Ishikawa (cell line): Measurements from ENCODE around the gene KMT5B.

Experiments
- CEBPB ChIP-seq: IDR thresholded peaks from 2 replicates; pipeline ENCODE4 v1.6.1; 2012
- CREB1 ChIP-seq: IDR thresholded peaks from 2 replicates; pipeline ENCODE4 v1.6.1; 2012; ENCODE audit warnings: low read depth
- EGR1 ChIP-seq: IDR thresholded peaks from 2 replicates; pipeline ENCODE4 v1.6.1; 2012
- EP300 ChIP-seq: IDR thresholded peaks from 2 replicates; pipeline ENCODE4 v1.6.1; 2012; ENCODE audit warnings: borderline replicate concordance
- FOXM1 ChIP-seq: IDR thresholded peaks from 2 replicates; pipeline ENCODE4 v1.6.1; 2012; ENCODE audit warnings: low read depth, borderline replicate concordance
- NFIC ChIP-seq: IDR thresholded peaks from 2 replicates; pipeline ENCODE4 v1.6.1; 2012
- RAD21 ChIP-seq: IDR thresholded peaks from 2 replicates; pipeline ENCODE4 v1.6.1; 2012; ENCODE audit warnings: low read depth
- TAF1 ChIP-seq: IDR thresholded peaks from 2 replicates; pipeline ENCODE4 v1.6.1; 2012; ENCODE audit warnings: low read depth, mild to moderate bottlenecking
- TCF12 ChIP-seq: IDR thresholded peaks from 2 replicates; pipeline ENCODE4 v1.6.1; 2012; ENCODE audit warnings: low read depth
- TEAD4 ChIP-seq: IDR thresholded peaks from 2 replicates; pipeline ENCODE4 v1.6.1; 2012
- YY1 ChIP-seq: IDR thresholded peaks from 2 replicates; pipeline ENCODE4 v1.6.1; 2012; ENCODE audit warnings: low read depth
- ZBTB7A ChIP-seq: IDR thresholded peaks from 2 replicates; pipeline ENCODE4 v1.6.1; 2012; ENCODE audit warnings: low read depth
- TF ChIP-seq, protein P1 (sequence below): IDR thresholded peaks from 2 replicates; pipeline ENCODE4 v1.6.1; 2012
- TF ChIP-seq, protein P2 (sequence below): IDR thresholded peaks from 2 replicates; pipeline ENCODE4 v1.6.1; 2012
- TF ChIP-seq, protein P3 (sequence below): IDR thresholded peaks from 2 replicates; pipeline ENCODE4 v1.6.1; 2012; ENCODE audit warnings: low read depth, mild to moderate bottlenecking

The KMT5B gene

GRCh38 chr11:68150037-68150436 lies 63.1 kb downstream of the KMT5B start:
- TF ChIP-seq TCF12, result no peak
- no peak for TF ChIP-seq CREB1
- no peak for TF ChIP-seq ZBTB7A
- TF ChIP-seq CEBPB, result no peak
- TF ChIP-seq, protein P1, sequence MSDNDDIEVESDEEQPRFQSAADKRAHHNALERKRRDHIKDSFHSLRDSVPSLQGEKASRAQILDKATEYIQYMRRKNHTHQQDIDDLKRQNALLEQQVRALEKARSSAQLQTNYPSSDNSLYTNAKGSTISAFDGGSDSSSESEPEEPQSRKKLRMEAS, result no peak
- TF ChIP-seq RAD21, result no peak
- TF ChIP-seq TEAD4, result no peak
- no peak for TF ChIP-seq EGR1
- no peak for TF ChIP-seq NFIC

GRCh38 chr11:68149417-68149816 lies 63.7 kb downstream of the KMT5B start:
- TF ChIP-seq YY1 (no peak), EGR1 (no peak), FOXM1 (no peak), TAF1 (no peak), TCF12 (no peak)
- TF ChIP-seq, protein P2, sequence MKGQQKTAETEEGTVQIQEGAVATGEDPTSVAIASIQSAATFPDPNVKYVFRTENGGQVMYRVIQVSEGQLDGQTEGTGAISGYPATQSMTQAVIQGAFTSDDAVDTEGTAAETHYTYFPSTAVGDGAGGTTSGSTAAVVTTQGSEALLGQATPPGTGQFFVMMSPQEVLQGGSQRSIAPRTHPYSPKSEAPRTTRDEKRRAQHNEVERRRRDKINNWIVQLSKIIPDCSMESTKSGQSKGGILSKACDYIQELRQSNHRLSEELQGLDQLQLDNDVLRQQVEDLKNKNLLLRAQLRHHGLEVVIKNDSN, result no peak
- TF ChIP-seq, protein P1, result no peak

- TF ChIP-seq TEAD4, result no peak
- TF ChIP-seq CREB1, result no peak
- no peak for TF ChIP-seq EP300
- no peak for TF ChIP-seq FOXM1
- TF ChIP-seq NFIC, result no peak
- TF ChIP-seq, protein P2, result no peak
- TF ChIP-seq, protein P3, sequence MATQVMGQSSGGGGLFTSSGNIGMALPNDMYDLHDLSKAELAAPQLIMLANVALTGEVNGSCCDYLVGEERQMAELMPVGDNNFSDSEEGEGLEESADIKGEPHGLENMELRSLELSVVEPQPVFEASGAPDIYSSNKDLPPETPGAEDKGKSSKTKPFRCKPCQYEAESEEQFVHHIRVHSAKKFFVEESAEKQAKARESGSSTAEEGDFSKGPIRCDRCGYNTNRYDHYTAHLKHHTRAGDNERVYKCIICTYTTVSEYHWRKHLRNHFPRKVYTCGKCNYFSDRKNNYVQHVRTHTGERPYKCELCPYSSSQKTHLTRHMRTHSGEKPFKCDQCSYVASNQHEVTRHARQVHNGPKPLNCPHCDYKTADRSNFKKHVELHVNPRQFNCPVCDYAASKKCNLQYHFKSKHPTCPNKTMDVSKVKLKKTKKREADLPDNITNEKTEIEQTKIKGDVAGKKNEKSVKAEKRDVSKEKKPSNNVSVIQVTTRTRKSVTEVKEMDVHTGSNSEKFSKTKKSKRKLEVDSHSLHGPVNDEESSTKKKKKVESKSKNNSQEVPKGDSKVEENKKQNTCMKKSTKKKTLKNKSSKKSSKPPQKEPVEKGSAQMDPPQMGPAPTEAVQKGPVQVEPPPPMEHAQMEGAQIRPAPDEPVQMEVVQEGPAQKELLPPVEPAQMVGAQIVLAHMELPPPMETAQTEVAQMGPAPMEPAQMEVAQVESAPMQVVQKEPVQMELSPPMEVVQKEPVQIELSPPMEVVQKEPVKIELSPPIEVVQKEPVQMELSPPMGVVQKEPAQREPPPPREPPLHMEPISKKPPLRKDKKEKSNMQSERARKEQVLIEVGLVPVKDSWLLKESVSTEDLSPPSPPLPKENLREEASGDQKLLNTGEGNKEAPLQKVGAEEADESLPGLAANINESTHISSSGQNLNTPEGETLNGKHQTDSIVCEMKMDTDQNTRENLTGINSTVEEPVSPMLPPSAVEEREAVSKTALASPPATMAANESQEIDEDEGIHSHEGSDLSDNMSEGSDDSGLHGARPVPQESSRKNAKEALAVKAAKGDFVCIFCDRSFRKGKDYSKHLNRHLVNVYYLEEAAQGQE, result no peak
- no peak for TF ChIP-seq ZBTB7A
- TF ChIP-seq TCF12, result no peak
- TF ChIP-seq EGR1, result no peak
- no peak for TF ChIP-seq CEBPB
- no peak for TF ChIP-seq RAD21
These were observed 64.2 kb downstream of the KMT5B start for GRCh38 chr11:68148879-68149278.

- TF ChIP-seq NFIC (no peak), CEBPB (no peak), TCF12 (no peak), CREB1 (no peak), RAD21 (no peak), ZBTB7A (no peak), TEAD4 (no peak), EGR1 (no peak), YY1 (no peak), FOXM1 (no peak), TAF1 (no peak), EP300 (no peak)
- TF ChIP-seq, protein P3, result no peak
- TF ChIP-seq, protein P1, result no peak
- TF ChIP-seq, protein P2, result no peak
These were observed 64.9 kb downstream of the KMT5B start for GRCh38 chr11:68148071-68148805.

GRCh38 chr11:68146704-68147474 lies 66.2 kb downstream of the KMT5B start:
- peak; percentile 16; the same call in 1 of the 2 replicates for TF ChIP-seq ZBTB7A
- 0 out of 2 replicates have a peak, but pooled peaks have one; percentile 26 for TF ChIP-seq EP300
- TF ChIP-seq YY1, result no peak
- peak; percentile 83; the same call in 1 of the 2 replicates for TF ChIP-seq NFIC
- TF ChIP-seq, protein P1, result peak; percentile 95
- TF ChIP-seq EGR1, result no peak
